HG02759 (cell line): Measurements from ENCODE around the gene GPBP1L1.
"Not testable (repeated sequence)": the region's sequence is repeated elsewhere in the genome, so short reads cannot be mapped to it uniquely, and the experiment has no call there.

ENCODE experiments used
- ATAC-seq: cut with Tn5 transposase; IDR thresholded peaks from one replicate; pipeline ENCODE4 v1.9.1; 2021; ENCODE audit warnings: mild to moderate bottlenecking, moderate library complexity; ENCODE audit not compliant: unreplicated experiment

The GPBP1L1 gene

DNA sequence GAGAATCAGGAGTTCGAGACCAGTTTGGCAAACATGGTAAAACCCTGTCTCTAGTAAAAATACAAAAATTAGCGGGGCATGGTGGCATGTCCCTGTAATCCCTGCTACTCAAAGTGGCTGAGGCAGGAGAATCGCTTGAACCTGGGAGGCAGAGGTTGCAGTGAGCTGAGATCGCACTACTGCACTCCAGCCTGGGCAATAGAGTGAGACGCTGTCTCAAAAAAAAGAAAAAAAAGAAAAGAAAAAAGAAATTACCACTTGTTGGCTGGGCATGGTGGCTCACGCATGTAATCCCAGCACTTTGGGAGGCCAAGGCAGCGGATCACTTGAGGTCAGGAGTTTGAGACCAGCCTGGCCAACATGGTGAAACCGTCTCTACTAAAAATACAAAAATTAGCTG, 89.6 kb downstream of the GPBP1L1 start:
- not testable (repeated sequence) for ATAC-seq

DNA sequence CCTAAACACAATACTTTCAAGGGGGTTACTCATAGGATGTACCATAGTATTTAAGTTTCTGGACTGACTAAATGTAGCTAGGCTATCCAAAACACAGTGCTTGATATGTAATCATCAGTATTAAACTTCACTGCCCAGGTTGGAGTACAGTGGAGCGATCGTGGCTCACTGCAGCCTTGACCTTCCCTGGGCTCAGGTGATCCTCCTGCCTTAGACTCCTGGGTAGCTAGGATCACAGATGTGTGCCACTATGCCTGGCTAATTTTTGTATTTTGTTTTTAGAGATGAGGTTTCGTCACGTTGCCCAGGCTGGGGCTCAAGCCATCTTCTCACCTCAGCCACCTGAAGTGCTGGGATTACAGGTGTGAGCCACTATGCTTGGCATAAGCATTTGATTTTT, 91.9 kb downstream of the GPBP1L1 start:
- ATAC-seq: no peak

DNA sequence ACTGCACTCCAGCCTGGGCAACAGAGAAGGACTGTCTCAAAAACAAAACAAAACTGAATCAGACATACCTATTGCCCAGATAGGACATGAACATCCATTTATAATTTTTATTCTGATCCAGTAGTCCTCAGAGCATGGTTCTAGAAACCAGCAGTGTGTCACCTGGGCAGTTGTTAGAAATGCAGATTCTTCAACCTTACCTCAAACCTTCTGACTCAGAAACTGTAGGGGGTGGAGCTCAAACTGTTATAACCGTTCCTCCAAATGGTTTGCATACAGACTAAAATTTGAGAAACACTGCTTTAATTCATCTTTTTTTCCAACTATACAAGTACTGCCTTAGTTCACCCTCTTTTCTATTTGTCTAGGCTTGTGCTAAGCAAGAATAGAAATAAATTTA, 96.5 kb downstream of the GPBP1L1 start:
- ATAC-seq: no peak

DNA sequence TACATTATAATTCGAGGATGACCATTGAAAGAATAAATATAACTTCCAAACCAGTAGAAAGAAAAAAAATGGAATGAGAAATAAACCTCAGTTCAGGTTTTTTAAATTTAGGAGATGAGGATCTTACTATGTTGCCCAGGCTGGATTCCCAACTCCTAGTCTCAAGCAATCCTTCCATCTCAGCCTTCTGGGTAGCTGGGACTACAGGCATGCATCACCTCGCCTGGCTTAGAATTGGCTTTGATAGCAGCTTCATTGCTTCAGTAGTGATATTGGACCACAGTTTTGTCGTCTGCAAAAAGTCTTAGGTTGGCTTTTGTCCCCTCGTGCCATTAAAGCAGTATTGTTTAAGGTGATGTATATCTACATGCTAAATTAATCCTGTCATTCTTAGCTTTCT, 99.6 kb downstream of the GPBP1L1 start:
- no peak for ATAC-seq

- ATAC-seq: no peak
Measured at GRCh38 chr1:45585496-45586075, 100.7 kb downstream of the GPBP1L1 start.

GRCh38 chr1:45585110-45585426, 101.3 kb downstream of the GPBP1L1 start:
- no peak for ATAC-seq

DNA sequence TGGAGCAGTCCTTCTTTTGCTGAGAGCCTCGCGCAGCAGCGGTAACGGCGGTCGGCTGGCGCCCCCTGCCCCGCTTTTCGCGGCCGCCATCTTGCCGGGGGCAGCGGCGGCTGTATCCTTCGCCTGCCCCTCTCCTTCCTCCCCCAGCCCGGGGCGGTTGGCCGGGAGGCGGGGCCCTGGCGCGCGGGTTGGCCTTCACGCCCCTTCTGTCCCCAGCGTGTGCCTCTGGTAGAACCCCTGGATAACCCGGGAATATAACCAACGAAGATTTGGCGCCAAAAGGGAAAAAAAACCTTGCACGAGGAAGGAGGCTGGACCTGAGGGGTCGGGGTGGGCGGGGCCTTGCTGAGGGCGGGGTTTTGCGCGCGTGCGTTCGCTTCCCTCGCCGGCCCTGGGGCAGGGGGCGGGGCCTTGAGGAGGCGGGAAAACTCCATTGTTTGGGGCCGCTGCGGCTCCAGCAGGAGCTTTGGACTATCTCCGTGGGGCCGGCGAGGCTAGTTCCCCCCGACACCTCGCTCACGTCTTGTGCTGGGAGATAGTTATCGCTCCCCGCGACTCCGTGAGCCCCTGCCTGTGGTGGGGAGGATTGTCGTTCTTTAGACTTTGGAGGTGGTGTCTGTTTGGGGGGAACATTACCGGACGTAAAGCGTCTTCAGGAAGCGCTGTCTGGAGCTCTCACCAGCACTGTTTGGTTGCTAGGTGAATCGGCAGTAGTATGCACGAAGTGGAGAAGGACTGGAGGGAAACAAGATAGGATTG, 101.8 kb downstream of the GPBP1L1 start:
- peak; percentile 38 for ATAC-seq

DNA sequence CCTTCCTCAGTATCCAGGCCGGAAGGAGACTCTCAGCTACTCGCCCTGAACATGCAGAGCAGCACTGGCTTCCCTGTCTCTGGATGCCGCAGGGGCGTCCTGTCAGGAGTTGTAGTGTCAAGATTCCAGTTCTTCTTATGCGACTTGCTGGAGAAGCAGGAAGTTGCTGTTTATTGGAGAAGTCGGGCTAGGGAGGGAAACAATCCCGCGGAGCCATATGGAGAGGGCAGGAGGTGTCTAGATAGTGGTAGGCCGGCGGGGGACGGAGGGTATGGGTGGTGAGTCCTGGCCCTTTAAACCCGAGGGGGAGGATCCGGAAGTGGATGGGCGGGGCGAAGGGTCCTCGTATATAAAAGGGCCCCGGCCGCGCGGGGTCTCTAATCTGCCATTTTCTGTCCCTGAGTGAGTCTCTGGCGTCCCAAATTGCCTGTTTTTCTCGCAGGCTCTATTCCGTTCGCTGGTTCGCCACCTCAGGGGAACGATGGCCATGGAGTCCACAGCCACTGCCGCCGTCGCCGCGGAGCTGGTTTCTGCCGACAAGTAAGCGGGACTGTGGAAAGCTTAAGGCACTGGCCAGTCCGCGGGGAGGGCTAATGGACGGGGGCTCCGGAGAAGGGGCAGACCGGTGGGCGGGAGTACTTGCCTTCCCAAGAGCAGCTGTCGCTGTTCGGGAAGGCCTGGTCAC, 102.5 kb downstream of the GPBP1L1 start, which contains the start of gene NASP:
Gene NASP, plus strand, starts transcription at position 376 of the 685 bp plus-strand sequence. Its CDS starts 106 bp downstream, at position 482.
- ATAC-seq: peak; percentile 54

- peak; percentile 77 for ATAC-seq
Measured at GRCh38 chr1:45583264-45583665, 103.1 kb downstream of the GPBP1L1 start.
